ENCODE measurements around the gene GBGT1.

The GBGT1 gene

GRCh38 chr9:133134388-133135145 is 29.1 kb downstream of the GBGT1 start:
- TF ChIP-seq TAF1 (IDR thresholded peaks at IDR 0.05; ENCODE audit: borderline replicate concordance, insufficient read depth, low read length) (no peak), POLR2AphosphoS5 (IDR thresholded peaks at IDR 0.05; ENCODE audit: low read depth, low read length) (no peak), SIN3A (IDR thresholded peaks at IDR 0.05; ENCODE audit: borderline replicate concordance, insufficient read depth, low read length) (no peak), REST (IDR thresholded peaks at IDR 0.05; ENCODE audit: insufficient read depth in 1 of 2, low read depth in 2 of 2, low read length in 2 of 2) (no peak), FOXP2 (optimal IDR thresholded peaks at IDR 0.05; ENCODE audit: borderline replicate concordance, extremely low read depth, extremely low read length, insufficient read depth) (no peak)

GRCh38 chr9:133133681-133134387 is 29.9 kb downstream of the GBGT1 start:
- no peak for TF ChIP-seq REST (IDR thresholded peaks at IDR 0.05; ENCODE audit: insufficient read depth in 1 of 2, low read depth in 2 of 2, low read length in 2 of 2)
- TF ChIP-seq TAF1 (IDR thresholded peaks at IDR 0.05; ENCODE audit: borderline replicate concordance, insufficient read depth, low read length): 0 out of 2 replicates have a peak, but pooled peaks have one; percentile 20
- TF ChIP-seq SIN3A (IDR thresholded peaks at IDR 0.05; ENCODE audit: borderline replicate concordance, insufficient read depth, low read length): peak; percentile 99
- no peak for TF ChIP-seq POLR2AphosphoS5 (IDR thresholded peaks at IDR 0.05; ENCODE audit: low read depth, low read length)
- TF ChIP-seq FOXP2 (optimal IDR thresholded peaks at IDR 0.05; ENCODE audit: borderline replicate concordance, extremely low read depth, extremely low read length, insufficient read depth): no peak

- TF ChIP-seq FOXP2 (optimal IDR thresholded peaks at IDR 0.05; ENCODE audit: borderline replicate concordance, extremely low read depth, extremely low read length, insufficient read depth) (no peak), SIN3A (IDR thresholded peaks at IDR 0.05; ENCODE audit: borderline replicate concordance, insufficient read depth, low read length) (no peak), POLR2AphosphoS5 (IDR thresholded peaks at IDR 0.05; ENCODE audit: low read depth, low read length) (no peak), REST (IDR thresholded peaks at IDR 0.05; ENCODE audit: insufficient read depth in 1 of 2, low read depth in 2 of 2, low read length in 2 of 2) (no peak), TAF1 (IDR thresholded peaks at IDR 0.05; ENCODE audit: borderline replicate concordance, insufficient read depth, low read length) (no peak)
Measured at GRCh38 chr9:133132174-133132573, 31.5 kb downstream of the GBGT1 start.

GRCh38 chr9:133131506-133131905 is 32.2 kb downstream of the GBGT1 start:
- TF ChIP-seq REST (IDR thresholded peaks at IDR 0.05; ENCODE audit: insufficient read depth in 1 of 2, low read depth in 2 of 2, low read length in 2 of 2) (no peak), POLR2AphosphoS5 (IDR thresholded peaks at IDR 0.05; ENCODE audit: low read depth, low read length) (no peak), FOXP2 (optimal IDR thresholded peaks at IDR 0.05; ENCODE audit: borderline replicate concordance, extremely low read depth, extremely low read length, insufficient read depth) (no peak), SIN3A (IDR thresholded peaks at IDR 0.05; ENCODE audit: borderline replicate concordance, insufficient read depth, low read length) (no peak), TAF1 (IDR thresholded peaks at IDR 0.05; ENCODE audit: borderline replicate concordance, insufficient read depth, low read length) (no peak)
